ENCODE measurements around the gene GTF2IRD1.
"Not testable (repeated sequence)": the region's sequence is repeated elsewhere in the genome, so short reads cannot be mapped to it uniquely, and the experiment has no call there.

The GTF2IRD1 gene

GRCh38 chr7:74453322-74454011, at the start of gene GTF2IRD1:
TSS of gene GTF2IRD1 (plus strand) at chr7:74453906. CDS start at chr7:74508081, 54,175 bp downstream.
- DNase-seq: peak; percentile 15 to 30

DNA sequence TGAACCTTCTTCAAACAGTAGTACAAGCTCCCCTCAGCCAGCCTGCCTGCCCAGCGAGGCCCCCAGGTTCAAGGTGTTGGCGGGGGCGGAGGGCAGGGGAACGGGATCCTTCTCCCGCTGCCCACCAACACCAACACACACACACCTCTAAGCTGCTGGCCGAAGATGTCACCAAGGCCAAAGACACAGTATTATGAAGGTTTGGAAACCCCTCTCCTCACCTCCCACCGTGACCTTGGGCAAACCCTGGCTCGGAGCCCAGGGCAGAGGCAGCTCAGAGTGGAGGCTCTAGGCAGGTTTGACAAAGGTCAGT, 49.4 kb upstream of the GTF2IRD1 start:
- no peak for DNase-seq

DNA sequence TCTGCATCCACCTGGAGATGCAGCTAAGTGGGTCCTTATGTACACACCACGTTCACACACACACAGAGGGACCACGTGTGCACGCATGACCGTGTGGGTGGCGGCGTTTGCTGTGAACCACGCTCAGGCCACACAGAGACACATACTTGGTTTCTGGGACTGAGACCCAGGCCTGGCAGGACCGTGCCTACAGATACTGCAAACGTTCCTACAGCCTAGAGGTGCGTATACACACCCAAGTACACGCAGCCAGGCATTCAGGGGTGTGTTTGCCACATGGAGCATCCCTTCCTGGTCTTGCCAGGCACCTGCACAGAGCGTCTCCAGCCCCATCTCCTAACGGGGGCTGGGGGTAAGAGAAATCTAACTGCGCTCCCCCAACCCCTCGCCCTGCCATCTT, 49.0 kb upstream of the GTF2IRD1 start:
- no peak for DNase-seq

- DNase-seq: no peak
Observed at GRCh38 chr7:74405191-74405898, 48.4 kb upstream of the GTF2IRD1 start.

- DNase-seq: no peak
Observed at GRCh38 chr7:74405899-74406512, 47.7 kb upstream of the GTF2IRD1 start.

DNA sequence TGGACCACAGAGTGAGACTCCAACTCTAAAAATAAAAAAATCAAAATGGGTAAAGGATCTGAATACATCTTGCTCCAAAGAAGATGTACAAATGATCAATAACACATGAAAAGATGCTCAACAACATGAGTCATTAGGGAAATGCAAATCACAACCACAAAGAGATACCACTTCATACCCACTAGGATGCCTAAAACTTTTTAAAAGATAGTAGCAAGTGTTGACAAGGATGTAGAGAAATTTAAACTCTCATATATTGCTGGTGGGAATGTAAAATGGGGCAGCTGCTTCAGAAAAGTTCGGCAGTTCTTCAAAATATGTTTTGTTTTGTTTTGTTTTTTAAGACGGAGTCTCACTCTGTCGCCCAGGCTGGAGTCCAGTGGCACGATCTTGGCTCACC, 45.7 kb upstream of the GTF2IRD1 start:
- DNase-seq: no peak

- no peak for DNase-seq
Observed at GRCh38 chr7:74409571-74409970, 44.1 kb upstream of the GTF2IRD1 start.

- DNase-seq: no peak
Observed at GRCh38 chr7:74410772-74411171, 42.9 kb upstream of the GTF2IRD1 start.

GRCh38 chr7:74411571-74411970, 42.1 kb upstream of the GTF2IRD1 start:
- not testable (repeated sequence) for DNase-seq

DNA sequence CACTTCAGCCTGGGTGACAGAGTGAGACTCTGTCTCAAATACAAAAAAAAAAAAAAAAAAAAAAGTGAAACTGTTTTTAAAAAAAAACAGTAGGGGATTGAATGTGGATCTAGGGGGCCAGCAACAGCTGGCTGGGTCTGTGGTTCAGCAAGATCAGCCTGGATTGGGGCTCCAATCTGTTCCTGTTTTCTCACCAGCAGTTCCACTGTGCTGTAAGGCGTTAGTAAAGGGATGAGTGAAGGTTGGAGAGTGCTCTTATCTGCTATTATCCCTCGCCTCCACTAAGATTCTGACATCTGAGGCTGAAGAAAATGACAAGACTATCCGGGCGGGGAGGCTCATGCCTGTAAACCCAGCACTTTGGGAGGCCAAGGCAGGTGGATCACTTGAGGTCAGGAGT, 41.6 kb upstream of the GTF2IRD1 start:
- no peak for DNase-seq

DNA sequence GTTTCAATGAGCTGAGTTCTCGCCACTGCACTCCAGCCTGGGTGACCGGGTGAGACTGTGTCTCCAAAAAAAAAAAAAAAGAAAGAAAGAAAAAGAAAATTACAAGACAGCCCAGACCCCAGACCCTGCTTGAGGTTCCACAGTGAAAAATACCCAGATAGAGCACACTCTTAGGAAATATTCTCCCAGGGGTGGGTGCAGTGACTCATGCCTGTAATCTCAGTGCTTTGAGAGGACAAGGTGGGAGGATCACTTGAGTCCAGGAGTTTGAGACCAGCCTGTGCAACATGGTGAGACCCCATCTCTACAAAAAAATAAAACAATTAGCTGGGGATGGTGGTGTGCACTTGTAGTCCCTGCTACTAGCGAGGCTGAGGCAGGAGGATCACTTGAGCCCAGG, 41.1 kb upstream of the GTF2IRD1 start:
- DNase-seq: no peak

GRCh38 chr7:74414595-74415333, 38.9 kb upstream of the GTF2IRD1 start:
- DNase-seq: not testable (repeated sequence)

DNA sequence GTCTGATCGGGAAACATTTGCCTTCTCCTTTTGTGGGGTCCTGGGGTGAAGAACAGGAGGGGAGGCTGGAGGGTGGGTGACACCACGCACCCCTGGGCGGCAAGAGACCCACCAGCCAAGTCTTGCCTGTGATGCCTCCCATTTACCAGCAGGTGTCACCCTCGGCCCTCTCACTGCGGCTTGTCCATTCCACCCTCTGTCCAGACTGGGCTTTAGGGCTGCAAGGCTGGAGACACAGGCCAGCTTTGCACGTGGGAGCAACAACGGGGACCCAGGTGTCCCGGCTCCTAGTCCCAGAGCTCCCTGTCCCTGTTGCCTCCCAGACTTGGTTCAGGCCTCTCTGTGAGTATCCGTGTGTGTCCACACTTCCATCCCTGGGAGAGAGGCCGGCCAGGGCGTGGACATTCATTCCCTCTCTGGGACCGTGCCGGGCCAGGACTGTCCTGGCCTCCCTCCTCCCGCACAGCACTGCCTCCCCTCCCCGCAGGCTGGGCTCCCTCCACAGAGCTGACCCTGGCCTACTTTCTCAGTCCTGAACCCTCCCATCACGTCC, 36.2 kb upstream of the GTF2IRD1 start:
- DNase-seq: peak; percentile 34 to 45

- no peak for DNase-seq
Observed at GRCh38 chr7:74418076-74418475, 35.6 kb upstream of the GTF2IRD1 start.

DNA sequence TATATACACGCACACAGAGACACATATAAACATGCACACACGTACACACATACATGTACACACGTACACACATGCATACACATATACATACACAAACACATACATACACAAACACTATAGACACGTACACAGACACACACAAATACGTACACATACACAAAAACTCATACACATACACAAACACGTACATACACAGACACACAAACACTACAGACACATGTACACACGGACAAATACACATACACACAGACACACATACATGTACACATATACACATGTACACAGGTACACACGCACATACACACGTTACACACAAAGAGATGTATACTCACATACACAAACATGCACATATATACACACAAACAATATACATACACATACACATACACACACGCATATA, 35.2 kb upstream of the GTF2IRD1 start:
- DNase-seq: no peak

DNA sequence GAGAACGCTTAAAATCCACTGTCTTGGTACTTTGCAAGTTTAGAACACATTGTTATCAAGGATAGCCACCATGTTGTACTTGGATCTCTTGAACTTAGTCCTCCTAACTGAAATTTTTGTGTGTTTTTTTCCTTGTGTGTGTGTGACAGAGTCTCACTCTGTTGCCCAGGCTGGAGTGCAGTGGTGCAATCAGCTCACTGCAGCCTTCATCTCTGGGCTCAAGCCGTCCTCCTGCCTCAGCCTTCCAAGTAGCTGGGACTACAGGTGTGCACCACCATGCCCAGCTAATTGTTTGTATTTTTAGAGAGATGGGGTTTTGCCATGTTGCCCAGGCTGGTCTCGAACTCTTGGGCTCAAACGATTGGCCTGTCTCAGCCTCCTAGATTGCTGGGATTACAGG, 34.5 kb upstream of the GTF2IRD1 start:
- DNase-seq: not testable (repeated sequence)

DNA sequence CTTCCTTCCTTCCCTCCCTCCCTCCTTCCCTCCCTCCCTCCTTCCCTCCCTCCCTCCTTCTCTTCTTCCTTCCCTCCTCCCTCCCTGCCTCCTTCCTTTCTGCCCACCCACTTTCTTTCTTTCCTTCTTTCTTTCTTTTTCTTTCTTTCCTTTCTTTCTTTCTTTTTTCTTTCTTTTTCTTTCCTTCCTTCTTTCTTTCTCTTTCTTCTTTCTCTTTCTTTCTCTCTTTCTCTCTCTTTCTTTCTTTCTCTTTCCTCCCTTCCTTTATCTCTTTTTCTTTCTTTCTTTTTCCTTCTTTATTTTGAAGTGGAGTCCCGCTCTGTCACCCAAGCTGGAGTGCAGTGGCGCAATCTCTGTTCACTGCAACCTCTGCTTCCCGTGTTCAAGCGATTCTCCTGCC, 33.7 kb upstream of the GTF2IRD1 start:
- DNase-seq: no peak

DNA sequence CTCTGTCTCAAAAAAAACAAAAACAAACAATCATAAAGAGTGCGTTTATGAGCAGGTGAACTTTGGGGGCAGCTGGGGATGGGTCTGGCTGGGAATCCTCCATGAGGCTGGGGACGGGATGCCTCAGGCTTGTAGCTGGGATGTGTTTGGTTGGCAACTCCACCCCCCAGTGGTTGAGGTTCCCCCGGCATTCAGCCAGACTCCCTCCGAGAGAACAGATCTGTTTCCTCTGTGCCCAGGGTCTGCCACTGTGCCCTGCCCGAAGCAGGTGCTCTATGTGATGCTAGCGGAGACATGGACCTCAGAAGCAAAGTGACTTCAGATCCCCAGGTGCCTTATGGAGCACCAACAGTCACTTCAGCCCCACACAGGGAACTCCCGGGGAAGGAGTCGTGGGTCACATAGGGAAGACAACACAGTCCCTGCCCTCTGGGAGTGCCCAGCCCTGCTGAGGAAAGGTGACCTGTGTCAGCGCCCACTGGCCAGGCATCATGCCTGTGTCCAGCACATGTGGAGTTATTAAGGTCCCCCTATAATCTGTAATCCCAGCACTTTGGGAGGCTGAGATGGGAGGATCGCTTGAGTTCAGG, 29.3 kb upstream of the GTF2IRD1 start:
- DNase-seq: no peak

DNA sequence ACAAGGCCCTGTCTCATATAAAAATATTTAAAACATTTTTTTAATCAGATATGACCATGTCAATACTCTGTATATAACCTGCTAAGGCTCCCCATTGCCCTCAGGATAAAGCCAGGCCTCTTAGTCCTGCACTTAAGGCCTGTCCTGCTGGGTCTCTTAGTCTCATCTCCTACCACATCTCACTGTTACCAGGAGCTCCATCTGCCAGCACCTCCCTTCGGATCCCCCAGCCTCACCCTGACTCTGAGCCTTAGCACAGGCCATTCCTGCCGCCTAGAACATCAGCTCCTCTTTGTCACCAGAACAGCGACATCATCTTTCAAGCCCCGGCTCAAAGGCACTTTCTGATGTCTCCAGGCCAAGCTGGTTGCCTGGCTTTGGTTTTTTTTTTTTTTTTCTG, 25.7 kb upstream of the GTF2IRD1 start:
- DNase-seq: no peak

DNA sequence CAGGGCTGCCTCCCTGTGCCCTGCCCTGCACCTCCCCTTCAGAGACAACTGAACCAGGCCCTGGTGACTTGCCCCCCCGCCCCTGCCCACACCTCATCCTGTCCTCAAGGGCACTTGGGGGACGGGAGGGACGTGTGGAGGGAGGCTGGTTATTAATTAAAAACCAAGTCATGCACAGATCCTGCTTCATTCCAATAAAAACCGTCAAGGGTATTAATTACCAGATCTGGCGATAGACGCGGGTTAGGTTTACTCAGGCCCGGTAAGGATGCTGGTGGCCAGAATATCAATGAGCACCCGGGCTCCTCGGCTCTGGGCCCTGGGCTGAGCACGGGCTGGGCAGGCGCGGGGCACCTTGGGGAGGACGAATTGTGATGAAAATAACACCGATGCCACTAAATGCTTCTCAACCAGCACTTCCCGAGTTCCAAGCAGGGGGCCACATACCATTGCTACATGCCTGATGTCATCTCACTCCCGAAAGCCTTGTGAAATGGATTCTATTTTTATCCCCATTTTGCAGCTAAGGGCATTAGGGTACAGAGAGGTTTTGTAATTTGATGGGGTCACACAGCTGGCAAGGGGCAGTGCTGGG, 24.5 kb upstream of the GTF2IRD1 start:
- no peak for DNase-seq

GRCh38 chr7:74430409-74430808, 23.3 kb upstream of the GTF2IRD1 start:
- not testable (repeated sequence) for DNase-seq

GRCh38 chr7:74430961-74431466, 22.7 kb upstream of the GTF2IRD1 start:
- DNase-seq: no peak
